ENCODE measurements around the gene RAD51B.
"Not testable (repeated sequence)": the region's sequence is repeated elsewhere in the genome, so short reads cannot be mapped to it uniquely, and the experiment has no call there.

Gene RAD51B

DNA sequence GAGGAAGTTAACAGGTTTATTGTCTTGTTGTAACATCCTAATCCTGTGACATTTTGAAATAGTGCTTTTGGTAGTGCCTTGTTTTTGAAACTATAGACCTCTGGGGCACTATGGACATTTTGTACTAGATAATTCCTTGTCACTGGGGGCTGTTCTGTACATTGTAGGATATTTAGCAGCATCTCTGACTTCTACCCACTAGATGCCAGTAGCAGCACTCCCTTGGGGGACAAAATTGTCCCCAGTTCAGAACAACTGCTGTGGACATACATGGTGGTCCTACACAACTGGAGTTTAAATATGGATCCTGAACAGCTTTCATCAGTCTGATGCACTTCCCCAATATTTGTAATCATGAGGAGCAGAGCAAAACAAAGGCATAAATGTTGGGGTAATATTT is 264.7 kb downstream of the RAD51B start:
- Histone ChIP-seq H3K4me3 (ENCODE audit: low read length) (no peak overlapping the region), H3K27ac (ENCODE audit: low read depth, low read length) (no peak overlapping the region), H3K9ac (ENCODE audit: low read depth, low read length) (no peak overlapping the region), H3K27me3 (ENCODE audit: insufficient read depth, low read length) (no peaks in the 10 kb centered on the region), H3K9me3 (ENCODE audit: insufficient read depth, low read depth, low read length) (no peaks in the 10 kb centered on the region), H3K36me3 (ENCODE audit: insufficient read depth, low read length) (no peaks in the 10 kb centered on the region), H3K4me1 (ENCODE audit: insufficient read depth, low read length) (peaks cover 39% of the 10 kb centered on the region)

GRCh38 chr14:68085742-68086141 is 266.2 kb downstream of the RAD51B start:
- H3K9ac ChIP-seq (ENCODE audit: low read depth, low read length), result no peak overlapping the region
- no peak overlapping the region for H3K4me3 ChIP-seq (ENCODE audit: low read length)
- no peak overlapping the region; the same call in 1 of the 2 replicates for H3K27ac ChIP-seq (ENCODE audit: low read depth, low read length)
- H3K4me1 ChIP-seq (ENCODE audit: insufficient read depth, low read length), result peaks cover 34% of the 10 kb centered on the region
- no peaks in the 10 kb centered on the region for H3K36me3 ChIP-seq (ENCODE audit: insufficient read depth, low read length)
- H3K27me3 ChIP-seq (ENCODE audit: insufficient read depth, low read length), result no peaks in the 10 kb centered on the region
- no peaks in the 10 kb centered on the region for H3K9me3 ChIP-seq (ENCODE audit: insufficient read depth, low read depth, low read length)
- 69% methylated on average over 8 of the region's 8 CpGs for WGBS

DNA sequence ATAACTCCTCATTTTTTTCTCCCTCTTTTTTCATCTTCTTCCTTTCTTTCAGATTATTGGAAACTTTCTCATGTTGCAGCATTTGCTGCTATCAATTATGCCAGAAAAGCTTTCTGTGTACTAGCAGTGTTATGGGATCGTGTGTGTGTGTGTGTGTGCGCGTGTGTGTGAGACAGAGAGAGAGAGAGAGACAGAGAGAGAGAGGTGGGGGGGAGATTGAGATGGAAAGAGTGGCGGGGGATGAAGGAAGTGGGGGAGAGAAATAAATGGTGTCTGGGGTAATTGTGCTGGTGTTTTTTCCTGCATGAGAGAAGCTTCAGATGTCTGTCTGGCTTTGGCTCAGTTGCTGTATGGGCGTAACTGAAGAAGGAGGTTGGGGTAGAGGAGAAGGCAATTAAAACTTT is 268.9 kb downstream of the RAD51B start:
- Histone ChIP-seq H3K36me3 (ENCODE audit: insufficient read depth, low read length) (no peaks in the 10 kb centered on the region), H3K27ac (ENCODE audit: low read depth, low read length) (no peak overlapping the region), H3K4me1 (ENCODE audit: insufficient read depth, low read length) (peaks cover 30% of the 10 kb centered on the region), H3K27me3 (ENCODE audit: insufficient read depth, low read length) (no peaks in the 10 kb centered on the region), H3K4me3 (ENCODE audit: low read length) (no peak overlapping the region), H3K9me3 (ENCODE audit: insufficient read depth, low read depth, low read length) (no peaks in the 10 kb centered on the region), H3K9ac (ENCODE audit: low read depth, low read length) (no peak overlapping the region)
- 90% methylated on average over 5 of the region's 5 CpGs for WGBS

GRCh38 chr14:68089146-68089731 is 269.7 kb downstream of the RAD51B start:
- Histone ChIP-seq H3K27me3 (ENCODE audit: insufficient read depth, low read length) (no peaks in the 10 kb centered on the region), H3K36me3 (ENCODE audit: insufficient read depth, low read length) (no peaks in the 10 kb centered on the region), H3K4me3 (ENCODE audit: low read length) (no peak overlapping the region), H3K27ac (ENCODE audit: low read depth, low read length) (no peak overlapping the region), H3K9ac (ENCODE audit: low read depth, low read length) (no peak overlapping the region), H3K4me1 (ENCODE audit: insufficient read depth, low read length) (peaks cover 30% of the 10 kb centered on the region), H3K9me3 (ENCODE audit: insufficient read depth, low read depth, low read length) (no peaks in the 10 kb centered on the region)
- 80% methylated on average over 5 of the region's 5 CpGs for WGBS

- 75% methylated on average over 2 of the region's 2 CpGs for WGBS
- H3K9ac ChIP-seq (ENCODE audit: low read depth, low read length), result no peak overlapping the region
These were observed 274.6 kb downstream of the RAD51B start for GRCh38 chr14:68094158-68094557.

DNA sequence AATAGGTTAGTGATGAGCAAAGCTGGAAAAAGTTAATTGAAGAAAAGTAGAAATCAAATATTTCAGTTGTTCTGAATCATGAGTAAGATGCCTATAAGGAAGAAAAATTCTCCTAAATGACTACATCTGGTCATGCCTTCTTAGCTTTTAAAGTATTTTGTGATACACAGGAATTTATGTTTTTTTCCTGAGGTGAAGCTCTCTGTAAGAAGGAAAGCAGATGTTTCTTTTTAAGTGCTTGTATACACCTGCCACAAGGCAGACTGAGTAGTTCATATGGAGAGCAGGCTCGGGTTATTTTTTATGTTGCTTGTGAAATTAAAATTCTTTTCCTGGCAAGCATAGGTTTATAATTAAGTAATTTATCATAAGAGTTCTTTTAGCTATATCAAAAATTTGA is 275.2 kb downstream of the RAD51B start:
- WGBS, result 90% methylated on average over 1 of the region's 1 CpG

More at GRCh38 chr14:68094158-68094557, 274.6 kb downstream of the RAD51B start:
- no peaks in the 10 kb centered on the region for H3K27me3 ChIP-seq (ENCODE audit: insufficient read depth, low read length)
- no peaks in the 10 kb centered on the region for H3K36me3 ChIP-seq (ENCODE audit: insufficient read depth, low read length)
- peaks cover 5% of the 10 kb centered on the region; the same call in 1 of the 2 replicates for H3K4me1 ChIP-seq (ENCODE audit: insufficient read depth, low read length)
- H3K27ac ChIP-seq (ENCODE audit: low read depth, low read length), result no peak overlapping the region
- H3K4me3 ChIP-seq (ENCODE audit: low read length), result no peak overlapping the region
- 0 out of 2 replicates have a peak, but pooled peaks cover 2% of the 10 kb centered on the region for H3K9me3 ChIP-seq (ENCODE audit: insufficient read depth, low read depth, low read length)

GRCh38 chr14:68097727-68098126 is 278.1 kb downstream of the RAD51B start:
- Histone ChIP-seq H3K27me3 (ENCODE audit: insufficient read depth, low read length) (no peaks in the 10 kb centered on the region), H3K36me3 (ENCODE audit: insufficient read depth, low read length) (no peaks in the 10 kb centered on the region), H3K27ac (ENCODE audit: low read depth, low read length) (no peak overlapping the region), H3K4me1 (ENCODE audit: insufficient read depth, low read length) (no peaks in the 10 kb centered on the region), H3K9me3 (ENCODE audit: insufficient read depth, low read depth, low read length) (peaks cover 37% of the 10 kb centered on the region), H3K4me3 (ENCODE audit: low read length) (no peak overlapping the region), H3K9ac (ENCODE audit: low read depth, low read length) (no peak overlapping the region)
- WGBS, result 94% methylated on average over 3 of the region's 3 CpGs

More for the DNA sequence above, 275.2 kb downstream of the RAD51B start:
- Histone ChIP-seq H3K9me3 (ENCODE audit: insufficient read depth, low read depth, low read length) (peaks cover 8% of the 10 kb centered on the region; the same call in 1 of the 2 replicates), H3K36me3 (ENCODE audit: insufficient read depth, low read length) (no peaks in the 10 kb centered on the region), H3K9ac (ENCODE audit: low read depth, low read length) (no peak overlapping the region), H3K27ac (ENCODE audit: low read depth, low read length) (no peak overlapping the region), H3K4me3 (ENCODE audit: low read length) (no peak overlapping the region), H3K4me1 (ENCODE audit: insufficient read depth, low read length) (no peaks in the 10 kb centered on the region), H3K27me3 (ENCODE audit: insufficient read depth, low read length) (no peaks in the 10 kb centered on the region)

GRCh38 chr14:68098834-68099233 is 279.3 kb downstream of the RAD51B start:
- Histone ChIP-seq H3K27ac (ENCODE audit: low read depth, low read length) (no peak overlapping the region), H3K4me1 (ENCODE audit: insufficient read depth, low read length) (peaks cover 2% of the 10 kb centered on the region; the same call in 1 of the 2 replicates), H3K9ac (ENCODE audit: low read depth, low read length) (no peak overlapping the region), H3K27me3 (ENCODE audit: insufficient read depth, low read length) (no peaks in the 10 kb centered on the region), H3K36me3 (ENCODE audit: insufficient read depth, low read length) (no peaks in the 10 kb centered on the region), H3K4me3 (ENCODE audit: low read length) (no peak overlapping the region), H3K9me3 (ENCODE audit: insufficient read depth, low read depth, low read length) (peaks cover 40% of the 10 kb centered on the region)
- 89% methylated on average over 2 of the region's 2 CpGs for WGBS

- no peaks in the 10 kb centered on the region for H3K36me3 ChIP-seq (ENCODE audit: insufficient read depth, low read length)
- H3K4me3 ChIP-seq (ENCODE audit: low read length), result no peak overlapping the region
- H3K9me3 ChIP-seq (ENCODE audit: insufficient read depth, low read depth, low read length), result peaks cover 40% of the 10 kb centered on the region
- H3K9ac ChIP-seq (ENCODE audit: low read depth, low read length), result no peak overlapping the region
- WGBS, result 97% methylated on average over 5 of the region's 5 CpGs
- H3K27me3 ChIP-seq (ENCODE audit: insufficient read depth, low read length), result no peaks in the 10 kb centered on the region
- peaks cover 10% of the 10 kb centered on the region for H3K4me1 ChIP-seq (ENCODE audit: insufficient read depth, low read length)
- no peak overlapping the region for H3K27ac ChIP-seq (ENCODE audit: low read depth, low read length)
These were observed 280.0 kb downstream of the RAD51B start for GRCh38 chr14:68099495-68100045.

DNA sequence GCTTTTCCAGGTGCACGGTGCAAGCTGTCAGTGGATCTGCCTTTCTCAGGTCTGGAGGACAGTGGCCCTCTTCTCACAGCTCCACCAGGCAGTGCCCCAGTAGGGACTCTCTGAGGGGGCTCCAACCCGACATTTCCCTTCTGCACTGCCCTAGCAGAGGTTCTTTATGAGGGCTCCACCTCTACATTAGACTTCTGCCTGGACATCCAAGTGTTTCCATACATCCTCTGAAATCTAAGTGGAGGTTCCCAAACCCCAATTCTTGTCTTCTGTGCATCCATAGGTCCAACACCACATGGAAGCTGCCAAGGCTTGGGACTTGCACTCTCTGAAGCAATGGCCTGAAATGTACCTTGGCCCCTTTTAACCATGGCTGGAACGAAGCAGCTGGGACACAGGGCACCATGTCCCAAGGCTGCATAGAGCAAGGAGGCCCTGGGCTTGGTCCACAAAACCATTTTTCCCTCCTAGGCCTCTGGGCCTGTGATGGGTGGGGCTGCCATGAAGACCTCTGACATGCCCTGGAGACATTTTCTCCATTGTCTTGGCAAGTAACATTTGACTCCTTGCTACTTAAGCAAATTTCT is 282.2 kb downstream of the RAD51B start:
- not testable (repeated sequence) for H3K36me3 ChIP-seq (ENCODE audit: insufficient read depth, low read length); H3K4me3 ChIP-seq (ENCODE audit: low read length); H3K9ac ChIP-seq (ENCODE audit: low read depth, low read length); H3K27ac ChIP-seq (ENCODE audit: low read depth, low read length); H3K27me3 ChIP-seq (ENCODE audit: insufficient read depth, low read length)
- peaks cover 29% of the 10 kb centered on the region for H3K4me1 ChIP-seq (ENCODE audit: insufficient read depth, low read length)
- peaks cover 40% of the 10 kb centered on the region for H3K9me3 ChIP-seq (ENCODE audit: insufficient read depth, low read depth, low read length)
- 98% methylated on average over 3 of the region's 3 CpGs for WGBS

DNA sequence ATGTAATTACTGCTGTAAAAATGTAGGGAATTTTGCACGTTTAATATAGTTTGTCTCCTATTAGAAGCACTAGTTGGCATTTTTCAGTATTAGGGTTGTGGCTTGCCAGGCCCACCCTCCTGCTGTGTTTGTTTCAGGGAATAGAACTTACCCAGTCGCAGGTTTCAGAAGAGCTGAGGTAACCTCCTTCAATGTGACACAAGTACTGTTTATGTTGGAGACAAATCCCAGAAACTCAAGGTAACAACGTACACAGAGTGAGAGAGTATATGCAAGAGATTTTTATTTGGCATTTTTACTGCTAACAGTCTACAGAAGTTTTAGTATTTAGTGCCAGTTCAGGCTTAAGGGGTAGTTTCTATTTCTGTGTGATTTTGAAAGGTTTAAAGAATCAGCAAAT is 284.3 kb downstream of the RAD51B start:
- peaks cover 38% of the 10 kb centered on the region for H3K9me3 ChIP-seq (ENCODE audit: insufficient read depth, low read depth, low read length)
- no peak overlapping the region for H3K9ac ChIP-seq (ENCODE audit: low read depth, low read length)
- WGBS, result 78% methylated on average over 3 of the region's 3 CpGs
- no peaks in the 10 kb centered on the region for H3K27me3 ChIP-seq (ENCODE audit: insufficient read depth, low read length)
- no peak overlapping the region for H3K27ac ChIP-seq (ENCODE audit: low read depth, low read length)
- no peak overlapping the region for H3K4me3 ChIP-seq (ENCODE audit: low read length)
- no peaks in the 10 kb centered on the region for H3K36me3 ChIP-seq (ENCODE audit: insufficient read depth, low read length)
- peaks cover 29% of the 10 kb centered on the region for H3K4me1 ChIP-seq (ENCODE audit: insufficient read depth, low read length)

All from HUES64 (cell line).